Liver (tissue), 3 donors: Measurements from ENCODE around the gene ATF5.
"Not testable (repeated sequence)": the region's sequence is repeated elsewhere in the genome, so short reads cannot be mapped to it uniquely, and the experiment has no call there.

Experiments
- FOXA1 ChIP-seq: IDR thresholded peaks from 2 replicates; pipeline ENCODE4 v1.6.1; 2016; ENCODE audit warnings: antibody characterized with exemption
- JUND ChIP-seq, 2 donors: IDR thresholded peaks; 2 replicates each; pipeline ENCODE4 v1.6.1; 2016; ENCODE audit warnings: antibody characterized with exemption in 2 of 2
- SP1 ChIP-seq: IDR thresholded peaks from 2 replicates; pipeline ENCODE4 v1.6.1; 2018; ENCODE audit warnings: antibody characterized with exemption, mild to moderate bottlenecking
- TF ChIP-seq, protein P1 (sequence below): fragments of 150-350 bp; IDR thresholded peaks from 2 replicates; pipeline ENCODE4 v1.5.1; 2017; ENCODE audit warnings: improper control_type of control experiment, low read depth, low read length; ENCODE audit not compliant: missing input control
- TF ChIP-seq, protein P2 (sequence below): IDR thresholded peaks from 2 replicates; pipeline ENCODE4 v1.6.1; 2016; ENCODE audit warnings: antibody characterized with exemption
- donor health status: healthy.
- donor health status: healthy.

DNA sequence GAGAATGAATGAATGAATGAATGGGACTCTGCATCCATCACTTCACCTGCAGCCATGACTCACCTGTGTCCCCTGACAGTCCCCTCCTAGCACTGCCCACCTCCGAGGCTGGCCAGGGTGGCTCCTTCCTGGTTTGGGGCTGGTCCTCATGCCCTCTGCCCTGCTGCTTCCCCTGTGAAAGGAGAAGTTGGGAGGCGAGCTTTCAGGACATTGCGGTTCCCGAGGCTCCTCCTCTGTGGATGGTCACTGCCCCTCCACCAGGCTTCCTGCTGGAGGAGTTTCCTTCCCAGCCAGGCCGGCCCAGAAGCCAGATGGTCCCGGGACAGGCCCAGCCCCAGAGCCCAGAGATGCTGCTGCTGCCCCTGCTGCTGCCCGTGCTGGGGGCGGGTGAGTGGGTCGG, 40.4 kb downstream of the ATF5 start:
- TF ChIP-seq JUND (IDR thresholded peaks at IDR 0.05); FOXA1; SP1: not testable (repeated sequence)
- TF ChIP-seq, protein P1, sequence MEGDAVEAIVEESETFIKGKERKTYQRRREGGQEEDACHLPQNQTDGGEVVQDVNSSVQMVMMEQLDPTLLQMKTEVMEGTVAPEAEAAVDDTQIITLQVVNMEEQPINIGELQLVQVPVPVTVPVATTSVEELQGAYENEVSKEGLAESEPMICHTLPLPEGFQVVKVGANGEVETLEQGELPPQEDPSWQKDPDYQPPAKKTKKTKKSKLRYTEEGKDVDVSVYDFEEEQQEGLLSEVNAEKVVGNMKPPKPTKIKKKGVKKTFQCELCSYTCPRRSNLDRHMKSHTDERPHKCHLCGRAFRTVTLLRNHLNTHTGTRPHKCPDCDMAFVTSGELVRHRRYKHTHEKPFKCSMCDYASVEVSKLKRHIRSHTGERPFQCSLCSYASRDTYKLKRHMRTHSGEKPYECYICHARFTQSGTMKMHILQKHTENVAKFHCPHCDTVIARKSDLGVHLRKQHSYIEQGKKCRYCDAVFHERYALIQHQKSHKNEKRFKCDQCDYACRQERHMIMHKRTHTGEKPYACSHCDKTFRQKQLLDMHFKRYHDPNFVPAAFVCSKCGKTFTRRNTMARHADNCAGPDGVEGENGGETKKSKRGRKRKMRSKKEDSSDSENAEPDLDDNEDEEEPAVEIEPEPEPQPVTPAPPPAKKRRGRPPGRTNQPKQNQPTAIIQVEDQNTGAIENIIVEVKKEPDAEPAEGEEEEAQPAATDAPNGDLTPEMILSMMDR: not testable (repeated sequence)
- TF ChIP-seq, protein P2, sequence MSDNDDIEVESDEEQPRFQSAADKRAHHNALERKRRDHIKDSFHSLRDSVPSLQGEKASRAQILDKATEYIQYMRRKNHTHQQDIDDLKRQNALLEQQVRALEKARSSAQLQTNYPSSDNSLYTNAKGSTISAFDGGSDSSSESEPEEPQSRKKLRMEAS: not testable (repeated sequence)
